ENCODE measurements around the gene B4GALNT2.

DNA sequence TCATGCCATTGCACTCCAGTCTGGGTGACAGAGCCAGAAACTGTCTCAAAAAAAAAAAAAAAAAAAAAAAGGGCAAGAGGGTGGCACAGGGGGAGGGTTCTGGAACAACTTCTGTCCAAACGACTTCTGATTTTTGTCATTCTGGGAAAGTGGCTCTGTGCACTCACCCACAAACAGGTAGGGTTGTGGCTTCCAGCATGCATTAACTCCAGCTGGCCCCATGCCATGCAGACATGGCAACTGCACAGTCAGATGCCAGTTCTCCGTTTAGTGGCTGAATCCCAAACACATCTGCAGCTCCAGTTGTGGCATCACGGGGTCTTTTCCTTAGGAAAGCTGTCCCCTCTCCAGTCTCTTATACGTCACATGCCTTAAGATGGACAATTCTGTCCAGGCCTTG is 30.3 kb downstream of the B4GALNT2 start:
- TF ChIP-seq, protein P1, sequence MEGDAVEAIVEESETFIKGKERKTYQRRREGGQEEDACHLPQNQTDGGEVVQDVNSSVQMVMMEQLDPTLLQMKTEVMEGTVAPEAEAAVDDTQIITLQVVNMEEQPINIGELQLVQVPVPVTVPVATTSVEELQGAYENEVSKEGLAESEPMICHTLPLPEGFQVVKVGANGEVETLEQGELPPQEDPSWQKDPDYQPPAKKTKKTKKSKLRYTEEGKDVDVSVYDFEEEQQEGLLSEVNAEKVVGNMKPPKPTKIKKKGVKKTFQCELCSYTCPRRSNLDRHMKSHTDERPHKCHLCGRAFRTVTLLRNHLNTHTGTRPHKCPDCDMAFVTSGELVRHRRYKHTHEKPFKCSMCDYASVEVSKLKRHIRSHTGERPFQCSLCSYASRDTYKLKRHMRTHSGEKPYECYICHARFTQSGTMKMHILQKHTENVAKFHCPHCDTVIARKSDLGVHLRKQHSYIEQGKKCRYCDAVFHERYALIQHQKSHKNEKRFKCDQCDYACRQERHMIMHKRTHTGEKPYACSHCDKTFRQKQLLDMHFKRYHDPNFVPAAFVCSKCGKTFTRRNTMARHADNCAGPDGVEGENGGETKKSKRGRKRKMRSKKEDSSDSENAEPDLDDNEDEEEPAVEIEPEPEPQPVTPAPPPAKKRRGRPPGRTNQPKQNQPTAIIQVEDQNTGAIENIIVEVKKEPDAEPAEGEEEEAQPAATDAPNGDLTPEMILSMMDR (IDR thresholded peaks at IDR 0.05), result no peak
- TF ChIP-seq POLR2A (IDR thresholded peaks at IDR 0.05), result no peak
